ENCODE results near the gene FAM111A.

FAM111A gene

DNA sequence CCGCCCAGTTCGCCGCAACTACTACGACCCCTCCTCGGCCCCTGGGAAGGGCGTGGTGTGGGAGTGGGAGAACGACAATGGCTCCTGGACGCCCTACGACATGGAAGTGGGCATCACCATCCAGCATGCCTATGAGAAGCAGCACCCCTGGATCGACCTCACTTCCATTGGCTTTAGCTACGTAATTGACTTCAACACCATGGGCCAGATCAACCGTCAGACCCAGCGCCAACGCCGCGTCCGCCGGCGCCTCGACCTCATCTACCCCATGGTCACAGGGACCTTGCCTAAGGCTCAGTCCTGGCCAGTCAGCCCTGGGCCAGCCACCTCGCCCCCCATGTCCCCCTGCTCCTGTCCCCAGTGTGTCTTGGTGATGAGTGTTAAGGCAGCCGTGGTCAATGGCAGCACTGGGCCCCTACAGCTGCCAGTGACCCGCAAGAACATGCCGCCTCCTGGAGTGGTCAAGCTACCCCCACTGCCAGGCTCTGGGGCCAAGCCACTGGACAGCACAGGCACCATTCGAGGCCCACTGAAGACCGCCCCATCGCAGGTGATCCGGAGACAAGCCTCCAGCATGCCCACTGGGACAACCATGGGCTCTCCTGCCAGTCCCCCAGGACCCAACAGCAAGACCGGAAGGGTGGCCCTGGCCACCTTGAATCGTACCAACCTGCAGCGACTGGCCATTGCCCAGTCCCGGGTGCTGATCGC is 39.2 kb downstream of the FAM111A start:
- Histone ChIP-seq H3K4me3 (ENCODE audit: low read depth in 1 of 2, low read length in 2 of 2) (no peak overlapping the region), H3K27ac (ENCODE audit: low read length) (no peak overlapping the region), H3K36me3 (ENCODE audit: control insufficient read depth in 1 of 2, insufficient read depth in 2 of 2, low read length in 2 of 2) (peaks cover 3 to 7% of the 10 kb centered on the region in 2 donors), H3K27me3 (ENCODE audit: low read depth, low read length) (no peaks in the 10 kb centered on the region), H3K9me3 (ENCODE audit: control insufficient read depth in 1 of 2, low read length in 2 of 2) (no peaks in the 10 kb centered on the region), H3K4me1 (ENCODE audit: control insufficient read depth in 1 of 2, insufficient read depth in 2 of 2, low read length in 2 of 2) (peaks cover 25 to 29% of the 10 kb centered on the region in 2 donors)

DNA sequence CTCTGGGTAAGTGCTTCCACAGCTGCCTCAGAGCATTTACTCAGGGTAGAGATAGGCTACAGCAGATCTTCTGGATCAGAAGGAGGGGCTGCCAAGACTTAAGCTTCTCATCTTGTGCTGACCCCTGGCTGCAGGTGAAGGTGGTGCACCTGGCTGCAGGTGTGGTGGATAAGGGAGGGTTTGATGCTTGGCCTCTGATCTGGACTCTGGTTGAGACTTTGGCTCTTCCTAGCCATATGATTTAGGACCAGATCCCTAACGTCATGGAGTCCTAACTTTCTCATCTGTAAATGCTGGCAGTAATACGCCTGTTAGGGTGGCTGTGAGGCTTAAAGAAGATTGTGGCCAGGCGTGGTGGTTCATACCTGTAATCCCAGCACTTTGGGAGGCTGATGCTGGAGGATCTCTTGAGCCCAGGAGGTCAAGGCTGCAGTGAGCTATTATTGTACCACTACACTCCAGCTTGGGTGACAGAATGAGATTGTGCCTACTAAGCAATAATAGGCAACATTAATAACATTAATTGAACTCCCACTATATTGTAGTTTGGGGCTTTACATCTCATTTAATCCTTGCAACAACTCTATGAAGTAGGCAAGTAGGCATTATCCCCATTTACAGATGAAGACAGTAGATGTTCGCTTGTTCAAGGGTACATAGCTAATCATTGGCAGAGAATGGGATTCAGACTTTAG is 39.9 kb downstream of the FAM111A start:
- Histone ChIP-seq H3K4me1 (ENCODE audit: control insufficient read depth in 1 of 2, insufficient read depth in 2 of 2, low read length in 2 of 2) (peaks cover 29 to 36% of the 10 kb centered on the region in 2 donors), H3K27me3 (ENCODE audit: low read depth, low read length) (no peaks in the 10 kb centered on the region), H3K4me3 (ENCODE audit: low read depth in 1 of 2, low read length in 2 of 2) (no peak overlapping the region), H3K36me3 (ENCODE audit: control insufficient read depth in 1 of 2, insufficient read depth in 2 of 2, low read length in 2 of 2) (peaks cover 0 to 7% of the 10 kb centered on the region in 2 donors), H3K9me3 (ENCODE audit: control insufficient read depth in 1 of 2, low read length in 2 of 2) (no peaks in the 10 kb centered on the region), H3K27ac (ENCODE audit: low read length) (no peak overlapping the region)

DNA sequence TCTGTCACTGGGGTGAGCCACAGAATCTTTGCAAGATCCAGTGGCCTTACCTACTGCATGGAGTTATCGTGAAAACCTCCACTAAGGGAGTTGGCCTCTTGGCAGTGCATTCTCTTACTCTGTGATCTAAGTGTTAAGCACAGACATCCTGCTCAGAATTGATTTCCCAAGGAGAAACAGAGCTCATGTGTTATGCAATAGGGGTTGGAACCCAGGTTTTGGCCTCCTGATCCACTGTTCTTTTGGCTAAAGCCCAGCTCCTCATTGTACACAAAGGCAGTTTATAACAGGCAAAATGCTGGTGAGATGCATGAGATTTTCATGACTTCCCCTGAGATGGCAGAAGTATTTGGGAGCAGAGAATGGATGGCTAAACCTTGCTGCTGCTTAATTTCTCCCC is 41.1 kb downstream of the FAM111A start:
- no peak overlapping the region for H3K27ac ChIP-seq (ENCODE audit: low read length)
- no peaks in the 10 kb centered on the region for H3K27me3 ChIP-seq (ENCODE audit: low read depth, low read length)
- no peaks in the 10 kb centered on the region for H3K9me3 ChIP-seq (ENCODE audit: control insufficient read depth in 1 of 2, low read length in 2 of 2)
- H3K36me3 ChIP-seq (ENCODE audit: control insufficient read depth in 1 of 2, insufficient read depth in 2 of 2, low read length in 2 of 2), result peaks cover 0 to 7% of the 10 kb centered on the region in 2 donors
- no peak overlapping the region for H3K4me3 ChIP-seq (ENCODE audit: low read depth in 1 of 2, low read length in 2 of 2)
- peaks cover 35% of the 10 kb centered on the region in 2 donors for H3K4me1 ChIP-seq (ENCODE audit: control insufficient read depth in 1 of 2, insufficient read depth in 2 of 2, low read length in 2 of 2)

DNA sequence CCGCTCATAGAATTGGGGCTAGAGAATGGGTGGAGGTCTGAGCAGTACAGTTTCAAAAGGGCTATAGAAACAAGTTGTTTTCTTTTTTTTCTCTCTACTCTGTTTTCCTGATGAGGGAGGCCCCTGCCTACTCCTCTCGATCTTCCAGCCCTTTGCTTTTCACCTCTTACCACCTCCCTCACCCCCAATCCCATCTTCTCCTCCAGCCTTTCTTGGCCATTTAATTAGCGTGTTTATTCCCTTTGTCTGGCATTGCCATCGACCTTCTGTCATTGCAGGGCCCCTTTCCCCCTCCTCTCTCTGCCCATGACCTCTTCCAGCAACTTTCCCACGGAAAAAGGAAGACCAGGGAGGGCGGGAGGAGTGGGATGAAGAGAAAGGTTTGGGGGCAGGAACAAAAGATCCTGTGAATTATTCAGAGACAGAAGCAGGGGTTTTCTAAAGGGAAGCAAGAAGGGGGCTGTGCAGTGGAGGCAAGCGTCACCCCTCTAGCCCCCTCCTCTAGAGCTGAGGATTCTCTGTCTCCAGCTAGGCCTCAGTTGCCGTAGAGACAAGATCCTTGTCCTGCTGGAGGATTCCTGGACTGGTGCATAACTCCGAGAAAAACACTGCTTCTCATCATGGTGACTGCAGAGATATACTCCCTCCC is 42.2 kb downstream of the FAM111A start:
- peak overlapping the region; percentile 47 for H3K27ac ChIP-seq (ENCODE audit: low read length)
- no peaks in the 10 kb centered on the region for H3K27me3 ChIP-seq (ENCODE audit: low read depth, low read length)

DNA sequence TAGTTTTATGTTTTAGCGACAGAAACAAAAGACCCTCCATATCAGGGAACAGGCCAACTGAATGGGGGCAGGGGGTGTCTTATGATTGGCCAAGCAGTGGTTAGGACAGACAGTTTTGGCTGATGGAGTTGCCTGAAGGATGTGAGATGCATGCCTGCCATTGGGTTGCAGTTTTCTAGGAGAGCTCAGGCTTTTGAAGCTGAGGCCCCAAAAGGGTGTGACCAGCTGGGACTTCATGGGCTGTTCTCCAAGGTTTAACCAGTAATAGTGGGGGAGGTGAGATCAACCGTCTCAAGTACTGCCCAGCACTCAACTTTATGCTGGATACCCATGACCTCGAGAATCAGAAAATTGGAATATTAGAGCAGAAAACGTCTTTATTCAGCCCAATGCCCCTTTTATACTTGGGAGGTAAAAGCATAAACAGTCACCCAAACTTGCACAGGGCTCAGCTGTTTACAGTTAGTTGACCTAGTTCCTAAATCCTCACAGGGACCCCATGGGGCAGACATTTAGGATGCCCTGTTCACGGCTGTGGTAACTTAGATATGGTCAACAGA is 42.8 kb downstream of the FAM111A start:
- H3K4me1 ChIP-seq (ENCODE audit: control insufficient read depth in 1 of 2, insufficient read depth in 2 of 2, low read length in 2 of 2), result peaks cover 44 to 45% of the 10 kb centered on the region in 2 donors
- peaks cover 0 to 7% of the 10 kb centered on the region in 2 donors for H3K36me3 ChIP-seq (ENCODE audit: control insufficient read depth in 1 of 2, insufficient read depth in 2 of 2, low read length in 2 of 2)
- H3K4me3 ChIP-seq (ENCODE audit: low read depth in 1 of 2, low read length in 2 of 2), result peak overlapping the region in 1 of 2 donors; percentile 14
- H3K27ac ChIP-seq (ENCODE audit: low read length), result peak overlapping the region; percentile 47
- H3K27me3 ChIP-seq (ENCODE audit: low read depth, low read length), result no peaks in the 10 kb centered on the region
- H3K9me3 ChIP-seq (ENCODE audit: control insufficient read depth in 1 of 2, low read length in 2 of 2), result no peaks in the 10 kb centered on the region

More for the DNA sequence above, 42.2 kb downstream of the FAM111A start:
- no peaks in the 10 kb centered on the region for H3K9me3 ChIP-seq (ENCODE audit: control insufficient read depth in 1 of 2, low read length in 2 of 2)
- H3K4me3 ChIP-seq (ENCODE audit: low read depth in 1 of 2, low read length in 2 of 2), result peak overlapping the region in 1 of 2 donors; percentile 14
- H3K4me1 ChIP-seq (ENCODE audit: control insufficient read depth in 1 of 2, insufficient read depth in 2 of 2, low read length in 2 of 2), result peaks cover 38 to 43% of the 10 kb centered on the region in 2 donors
- H3K36me3 ChIP-seq (ENCODE audit: control insufficient read depth in 1 of 2, insufficient read depth in 2 of 2, low read length in 2 of 2), result peaks cover 0 to 7% of the 10 kb centered on the region in 2 donors

DNA sequence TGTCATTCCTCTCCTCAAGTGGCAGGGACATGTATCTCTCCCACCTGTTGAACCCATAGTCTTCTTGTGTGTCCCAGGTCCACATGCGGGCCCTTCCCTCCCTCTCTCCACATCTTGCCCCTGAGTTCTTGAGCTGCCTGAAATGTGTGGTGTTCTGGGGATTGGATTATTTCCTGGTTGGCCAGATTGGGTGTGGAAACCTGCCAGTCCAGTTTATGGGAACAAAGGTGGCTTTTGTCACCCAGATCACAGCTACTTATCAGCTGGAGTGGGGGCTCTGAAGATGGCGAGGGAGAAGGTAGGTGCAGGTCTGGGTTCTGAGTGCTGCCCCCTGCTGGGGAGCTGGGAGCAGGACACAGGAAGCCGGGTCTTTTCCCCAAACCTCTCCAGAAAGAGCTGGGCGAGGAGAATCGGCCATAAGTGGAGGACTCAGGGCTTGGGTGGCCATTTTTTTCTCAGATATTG is 43.5 kb downstream of the FAM111A start:
- H3K4me3 ChIP-seq (ENCODE audit: low read depth in 1 of 2, low read length in 2 of 2), result peak overlapping the region in 1 of 2 donors; percentile 14
- H3K36me3 ChIP-seq (ENCODE audit: control insufficient read depth in 1 of 2, insufficient read depth in 2 of 2, low read length in 2 of 2), result peaks cover 0 to 7% of the 10 kb centered on the region in 2 donors
- no peaks in the 10 kb centered on the region for H3K9me3 ChIP-seq (ENCODE audit: control insufficient read depth in 1 of 2, low read length in 2 of 2)
- no peaks in the 10 kb centered on the region for H3K27me3 ChIP-seq (ENCODE audit: low read depth, low read length)
- H3K4me1 ChIP-seq (ENCODE audit: control insufficient read depth in 1 of 2, insufficient read depth in 2 of 2, low read length in 2 of 2), result peaks cover 44 to 46% of the 10 kb centered on the region in 2 donors
- peak overlapping the region; percentile 47 for H3K27ac ChIP-seq (ENCODE audit: low read length)

DNA sequence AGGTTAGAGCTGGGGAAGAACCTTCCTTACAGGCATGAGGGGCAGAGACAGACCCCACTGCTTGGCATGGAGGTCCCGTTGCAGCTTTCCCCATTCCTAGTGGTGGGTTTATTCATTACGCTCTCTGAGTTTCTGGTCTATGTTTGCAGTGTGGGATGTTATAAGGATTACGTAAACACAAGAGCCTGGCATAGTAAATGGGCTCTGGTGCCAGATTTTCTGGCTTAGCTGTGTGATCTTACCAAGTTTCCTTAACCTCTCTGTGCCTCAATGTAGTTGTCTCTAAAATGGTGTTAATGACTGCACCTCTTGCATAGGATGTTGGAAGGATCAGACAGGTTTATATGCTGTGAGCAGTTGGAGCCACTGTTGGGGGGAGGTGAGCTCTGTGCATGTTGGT is 44.4 kb downstream of the FAM111A start:
- Histone ChIP-seq H3K9me3 (ENCODE audit: control insufficient read depth in 1 of 2, low read length in 2 of 2) (no peaks in the 10 kb centered on the region), H3K4me1 (ENCODE audit: control insufficient read depth in 1 of 2, insufficient read depth in 2 of 2, low read length in 2 of 2) (peaks cover 44 to 46% of the 10 kb centered on the region in 2 donors), H3K27ac (ENCODE audit: low read length) (peak overlapping the region; percentile 47), H3K4me3 (ENCODE audit: low read depth in 1 of 2, low read length in 2 of 2) (peak overlapping the region in 1 of 2 donors; percentile 13), H3K27me3 (ENCODE audit: low read depth, low read length) (no peaks in the 10 kb centered on the region), H3K36me3 (ENCODE audit: control insufficient read depth in 1 of 2, insufficient read depth in 2 of 2, low read length in 2 of 2) (peaks cover 4 to 13% of the 10 kb centered on the region in 2 donors)

DNA sequence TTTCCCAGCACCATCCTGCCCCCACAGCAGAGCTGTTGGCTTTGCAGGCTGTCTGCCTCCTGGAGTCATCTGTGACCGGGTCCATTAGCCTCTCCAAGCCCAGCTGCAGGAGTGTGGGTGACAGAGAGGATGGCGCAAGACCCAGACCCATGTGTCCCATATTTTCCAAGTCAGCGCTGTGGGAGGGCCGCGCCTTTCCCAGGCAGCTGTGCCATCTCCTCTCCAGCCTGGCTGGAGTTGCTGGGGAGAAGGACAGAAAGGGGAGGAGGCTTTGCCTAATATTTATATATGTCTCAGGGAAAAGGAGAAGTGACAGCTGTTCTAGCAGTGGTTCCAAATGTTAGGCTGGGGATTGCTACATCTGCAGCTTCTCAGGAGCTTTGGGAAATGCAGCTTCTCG is 44.9 kb downstream of the FAM111A start:
- no peaks in the 10 kb centered on the region for H3K27me3 ChIP-seq (ENCODE audit: low read depth, low read length)
- H3K27ac ChIP-seq (ENCODE audit: low read length), result peak overlapping the region; percentile 47
- H3K4me1 ChIP-seq (ENCODE audit: control insufficient read depth in 1 of 2, insufficient read depth in 2 of 2, low read length in 2 of 2), result peaks cover 44 to 46% of the 10 kb centered on the region in 2 donors
- no peak overlapping the region for H3K4me3 ChIP-seq (ENCODE audit: low read depth in 1 of 2, low read length in 2 of 2)
- H3K9me3 ChIP-seq (ENCODE audit: control insufficient read depth in 1 of 2, low read length in 2 of 2), result no peaks in the 10 kb centered on the region
- H3K36me3 ChIP-seq (ENCODE audit: control insufficient read depth in 1 of 2, insufficient read depth in 2 of 2, low read length in 2 of 2), result peaks cover 9 to 14% of the 10 kb centered on the region in 2 donors

DNA sequence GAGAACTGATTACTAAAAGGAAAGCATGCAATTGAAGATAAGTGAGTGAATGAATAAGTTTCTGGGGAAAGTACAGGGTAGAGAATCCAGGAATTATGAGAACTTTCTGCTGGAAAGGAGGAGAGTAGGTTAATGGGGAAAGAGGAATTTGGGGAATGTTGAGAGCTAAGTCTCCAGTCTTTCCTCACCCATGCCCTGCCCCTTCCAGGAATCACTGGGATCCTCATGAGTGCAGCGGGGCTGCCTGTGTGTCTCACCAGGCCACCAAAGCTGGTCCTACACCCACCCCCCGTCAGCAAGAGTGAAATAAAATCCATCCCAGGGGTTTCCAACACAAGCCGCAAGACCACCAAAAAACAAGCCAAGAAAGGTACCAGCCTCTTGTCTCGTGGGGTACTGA is 46.3 kb downstream of the FAM111A start:
- Histone ChIP-seq H3K27ac (ENCODE audit: low read length) (peak overlapping the region; percentile 10), H3K9me3 (ENCODE audit: control insufficient read depth in 1 of 2, low read length in 2 of 2) (no peaks in the 10 kb centered on the region), H3K4me3 (ENCODE audit: low read depth in 1 of 2, low read length in 2 of 2) (no peak overlapping the region), H3K36me3 (ENCODE audit: control insufficient read depth in 1 of 2, insufficient read depth in 2 of 2, low read length in 2 of 2) (peaks cover 17 to 18% of the 10 kb centered on the region in 2 donors), H3K4me1 (ENCODE audit: control insufficient read depth in 1 of 2, insufficient read depth in 2 of 2, low read length in 2 of 2) (peaks cover 37 to 42% of the 10 kb centered on the region in 2 donors), H3K27me3 (ENCODE audit: low read depth, low read length) (no peaks in the 10 kb centered on the region)

DNA sequence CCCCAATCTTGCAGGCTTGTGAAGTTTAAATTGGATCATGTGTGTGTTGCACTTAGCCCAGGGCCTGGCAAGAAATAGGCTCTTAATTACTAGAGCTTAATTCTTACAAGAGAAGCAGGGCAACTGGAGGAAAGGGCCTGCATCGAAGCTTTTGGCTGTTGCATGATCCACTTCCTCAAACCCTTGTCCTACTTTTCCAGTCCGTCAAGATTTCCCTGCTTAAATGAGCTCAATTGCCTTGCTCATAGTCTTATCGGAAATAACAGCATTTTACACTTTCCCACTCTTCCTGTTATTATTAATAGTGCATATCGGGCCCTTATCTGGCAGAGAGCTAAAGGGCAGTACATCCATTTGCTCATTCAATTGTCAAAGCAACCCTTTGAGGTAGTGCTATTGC is 47.3 kb downstream of the FAM111A start:
- Histone ChIP-seq H3K27me3 (ENCODE audit: low read depth, low read length) (no peaks in the 10 kb centered on the region), H3K9me3 (ENCODE audit: control insufficient read depth in 1 of 2, low read length in 2 of 2) (no peaks in the 10 kb centered on the region), H3K4me3 (ENCODE audit: low read depth in 1 of 2, low read length in 2 of 2) (no peak overlapping the region), H3K36me3 (ENCODE audit: control insufficient read depth in 1 of 2, insufficient read depth in 2 of 2, low read length in 2 of 2) (peaks cover 21 to 28% of the 10 kb centered on the region in 2 donors), H3K27ac (ENCODE audit: low read length) (peak overlapping the region; percentile 20), H3K4me1 (ENCODE audit: control insufficient read depth in 1 of 2, insufficient read depth in 2 of 2, low read length in 2 of 2) (peaks cover 28 to 34% of the 10 kb centered on the region in 2 donors)

DNA sequence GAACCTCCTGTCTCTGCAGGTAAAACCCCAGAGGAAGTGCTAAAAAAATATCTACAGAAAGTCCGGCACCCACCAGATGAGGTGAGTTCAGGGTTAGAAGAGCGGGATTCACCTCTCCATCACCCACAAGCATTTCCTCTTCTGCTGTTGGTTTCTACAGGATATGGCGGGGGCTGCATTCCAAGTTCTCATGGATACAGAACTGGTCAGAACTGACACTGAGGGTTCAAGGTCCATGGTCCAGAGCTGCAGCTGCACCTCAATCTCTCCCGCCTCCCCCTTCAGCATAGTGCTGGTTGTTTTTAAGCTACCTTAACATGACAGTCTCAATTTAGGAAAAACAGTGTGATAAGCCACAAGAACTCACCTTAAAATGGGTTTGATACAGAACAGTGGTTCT is 48.4 kb downstream of the FAM111A start:
- Histone ChIP-seq H3K27me3 (ENCODE audit: low read depth, low read length) (no peaks in the 10 kb centered on the region), H3K9me3 (ENCODE audit: control insufficient read depth in 1 of 2, low read length in 2 of 2) (no peaks in the 10 kb centered on the region), H3K4me3 (ENCODE audit: low read depth in 1 of 2, low read length in 2 of 2) (no peak overlapping the region), H3K27ac (ENCODE audit: low read length) (no peak overlapping the region), H3K4me1 (ENCODE audit: control insufficient read depth in 1 of 2, insufficient read depth in 2 of 2, low read length in 2 of 2) (peaks cover 20 to 23% of the 10 kb centered on the region in 2 donors), H3K36me3 (ENCODE audit: control insufficient read depth in 1 of 2, insufficient read depth in 2 of 2, low read length in 2 of 2) (peaks cover 26 to 28% of the 10 kb centered on the region in 2 donors)
